LNCaP clone FGC (cell line): Measurements from ENCODE around the gene KRTAP5-4.
"Not testable (repeated sequence)": the region's sequence is repeated elsewhere in the genome, so short reads cannot be mapped to it uniquely, and the experiment has no call there.

Experiments
- DNase-seq: peaks from one replicate; pipeline ENCODE4 v3.0.0-alpha.2; 2011; ENCODE audit warnings: low read depth
- H3K4me3 ChIP-seq: 2 replicates; pipeline ENCODE4 v1.5.1; 2011; ENCODE audit warnings: mild to moderate bottlenecking, low read depth, low read length, control low read depth
- CTCF ChIP-seq: IDR thresholded peaks from 2 replicates; pipeline ENCODE4 v1.5.1; 2012; ENCODE audit warnings: mild to moderate bottlenecking; ENCODE audit not compliant: control insufficient read depth, insufficient read depth; ENCODE audit errors: extremely low read depth

KRTAP5-4 gene

DNA sequence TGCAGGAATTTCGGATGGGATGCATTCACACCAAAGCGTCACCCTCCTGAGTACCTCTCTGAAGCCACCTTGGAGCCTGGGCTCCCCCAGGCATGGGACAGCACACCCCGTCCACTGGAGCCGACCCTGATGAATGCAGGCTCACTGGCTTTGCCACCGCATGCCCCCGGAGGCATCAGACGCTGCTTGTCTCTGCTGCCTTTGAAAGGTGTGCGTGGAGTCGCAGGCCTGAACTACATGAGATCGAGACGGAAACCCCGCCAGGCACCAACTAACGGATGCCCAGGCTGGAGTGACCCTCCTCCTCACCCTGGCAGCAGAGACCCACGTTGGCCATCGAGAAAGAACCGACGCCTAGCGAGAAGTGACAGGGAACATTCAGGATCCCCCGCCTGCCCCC is 30.1 kb upstream of the KRTAP5-4 start:
- no peak for DNase-seq
- no peak overlapping the region for H3K4me3 ChIP-seq
- TF ChIP-seq CTCF, result no peak

GRCh38 chr11:1651411-1651980 is 29.6 kb upstream of the KRTAP5-4 start:
- DNase-seq, result no peak
- no peak overlapping the region for H3K4me3 ChIP-seq
- TF ChIP-seq CTCF, result no peak

DNA sequence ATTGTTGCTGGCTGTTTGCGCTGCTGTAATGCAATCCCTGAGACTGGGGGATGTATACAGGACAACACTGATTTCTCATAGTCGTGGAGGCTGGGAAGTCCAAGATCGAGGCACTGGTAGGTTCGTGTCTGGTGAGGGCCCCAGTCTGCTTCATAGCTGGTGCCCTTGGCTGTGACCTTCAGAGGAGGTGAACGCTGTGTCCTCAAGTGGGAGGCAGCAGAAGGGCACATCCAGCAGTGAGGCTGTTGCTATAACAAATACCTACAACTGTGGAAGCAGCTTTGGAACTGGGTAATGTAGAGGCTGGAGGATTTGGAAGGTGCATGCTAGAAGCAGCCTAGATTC is 29.0 kb upstream of the KRTAP5-4 start:
- H3K4me3 ChIP-seq, result no peak overlapping the region
- TF ChIP-seq CTCF, result no peak
- no peak for DNase-seq

GRCh38 chr11:1650034-1650917 is 28.3 kb upstream of the KRTAP5-4 start:
- no peak for DNase-seq
- TF ChIP-seq CTCF, result no peak
- no peak overlapping the region for H3K4me3 ChIP-seq

DNA sequence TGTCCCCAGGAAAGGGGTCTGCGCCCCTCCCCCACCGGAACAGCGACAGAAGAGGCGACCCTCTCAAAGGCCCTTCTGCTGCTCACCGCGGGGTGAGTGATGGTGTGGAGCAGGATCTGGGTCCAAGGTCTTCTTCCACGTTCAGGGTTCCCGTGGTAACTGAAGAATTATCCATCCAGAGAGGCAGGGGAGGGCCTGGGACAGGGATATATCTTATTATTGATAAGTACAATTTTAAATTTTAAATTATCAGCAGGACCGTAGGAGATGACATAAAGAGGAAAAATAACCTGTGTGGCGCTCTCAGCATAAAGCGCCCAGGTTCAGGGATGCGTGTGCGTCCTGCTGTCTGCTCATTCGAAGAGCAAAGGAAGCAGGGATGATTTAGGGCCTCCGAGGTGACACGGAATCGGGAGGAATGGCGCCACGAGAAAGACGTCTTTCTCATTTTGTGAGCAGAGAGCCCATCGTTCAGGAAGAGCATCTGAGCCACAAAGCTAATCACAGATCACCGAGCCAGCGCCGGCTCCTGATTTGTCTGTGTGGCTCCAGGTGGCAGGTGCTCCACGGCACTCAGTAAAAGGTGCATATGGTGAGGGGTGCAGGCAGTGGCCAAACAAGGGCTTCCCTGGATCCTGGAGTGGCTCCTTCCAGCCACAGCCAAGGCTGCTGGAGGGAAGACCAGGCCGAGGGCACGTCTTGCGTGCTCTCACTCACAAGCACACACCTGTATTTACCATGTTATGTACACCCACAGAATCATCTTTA is 26.9 kb upstream of the KRTAP5-4 start:
- DNase-seq, result no peak
- TF ChIP-seq CTCF, result no peak
- H3K4me3 ChIP-seq, result no peak overlapping the region

GRCh38 chr11:1647901-1648652 is 26.1 kb upstream of the KRTAP5-4 start:
- TF ChIP-seq CTCF, result no peak
- no peak for DNase-seq
- no peak overlapping the region for H3K4me3 ChIP-seq

- H3K4me3 ChIP-seq, DNase-seq: not testable (repeated sequence)
Measured at GRCh38 chr11:1646540-1646939, 24.6 kb upstream of the KRTAP5-4 start.
